ENCODE data around the gene HTT-AS. TPM values are rescaled to one million over a fixed set of nuclear protein-coding genes. Genes with fewer than 3 reads are reported as not detected.
A peak's percentile ranks its signal among the peaks of the same experiment; 100 is the strongest.

Gene HTT-AS
- total RNA-seq, 6 donors from 2014 or later = not detected

- no peak for ATAC-seq (ENCODE audit: low FRiP score in 2 of 2)
Measured at GRCh38 chr4:3037957-3038461, 36.3 kb downstream of the HTT-AS start.

GRCh38 chr4:3036131-3036952, 38.0 kb downstream of the HTT-AS start:
- DNase-seq = peak in 1 of 2 donors; percentile 60
- H3K9me3 ChIP-seq = no peaks in the 10 kb centered on the region
- H3K27ac ChIP-seq = no peak overlapping the region
- no peaks in the 10 kb centered on the region for H3K36me3 ChIP-seq
- WGBS, 2 donors = 85 to 91% methylated on average over 9 to 21 of the region's 21 CpGs
- H3K4me3 ChIP-seq = no peak overlapping the region
- no peaks in the 10 kb centered on the region for H3K27me3 ChIP-seq
- peaks cover 17 to 27% (median 23%) of the 10 kb centered on the region in 4 donors for H3K4me1 ChIP-seq
- TF ChIP-seq EP300 (IDR thresholded peaks at IDR 0.05) (no peak), POLR2AphosphoS5 (IDR thresholded peaks at IDR 0.05) (no peak), CTCF (IDR thresholded peaks at IDR 0.05) (no peak), POLR2A (IDR thresholded peaks at IDR 0.05) (no peak)
- ATAC-seq (ENCODE audit: low FRiP score in 2 of 2) = no peak

More at GRCh38 chr4:3037957-3038461, 36.3 kb downstream of the HTT-AS start:
- Histone ChIP-seq H3K4me1 (peaks cover 24 to 41% (median 34%) of the 10 kb centered on the region in 4 donors), H3K9me3 (no peaks in the 10 kb centered on the region), H3K4me3 (peak overlapping the region in 3 of 4 donors; percentile 16 to 30 (median 29)), H3K27ac (no peak overlapping the region), H3K27me3 (no peaks in the 10 kb centered on the region), H3K36me3 (no peaks in the 10 kb centered on the region)
- DNase-seq = no peak
- WGBS, 2 donors = 14 to 15% methylated on average over 6 of the region's 6 CpGs
- no peak for TF ChIP-seq POLR2AphosphoS5 (IDR thresholded peaks at IDR 0.05)
- no peak for TF ChIP-seq CTCF (IDR thresholded peaks at IDR 0.05)
- no peak for TF ChIP-seq POLR2A (IDR thresholded peaks at IDR 0.05)
- TF ChIP-seq EP300 (IDR thresholded peaks at IDR 0.05) = no peak

- 86 to 97% methylated on average over 6 of the region's 6 CpGs for WGBS, 2 donors
- no peak overlapping the region for H3K4me3 ChIP-seq
- TF ChIP-seq CTCF (IDR thresholded peaks at IDR 0.05) (no peak), POLR2AphosphoS5 (IDR thresholded peaks at IDR 0.05) (no peak), POLR2A (IDR thresholded peaks at IDR 0.05) (no peak), EP300 (IDR thresholded peaks at IDR 0.05) (no peak)
- H3K36me3 ChIP-seq = no peaks in the 10 kb centered on the region
- DNase-seq = no peak
- H3K27me3 ChIP-seq = no peaks in the 10 kb centered on the region
- H3K4me1 ChIP-seq = peaks cover 11 to 24% (median 18%) of the 10 kb centered on the region in 4 donors
- H3K27ac ChIP-seq = no peak overlapping the region
- H3K9me3 ChIP-seq = no peaks in the 10 kb centered on the region
- ATAC-seq (ENCODE audit: low FRiP score in 2 of 2) = no peak
Measured at GRCh38 chr4:3035674-3036073, 38.7 kb downstream of the HTT-AS start.

- DNase-seq (no peak), ATAC-seq (ENCODE audit: low FRiP score in 2 of 2) (no peak)
- H3K27ac ChIP-seq = no peak overlapping the region
- no peaks in the 10 kb centered on the region for H3K27me3 ChIP-seq
- WGBS, 2 donors = 92 to 94% methylated on average over 8 of the region's 8 CpGs
- H3K4me3 ChIP-seq = no peak overlapping the region
- no peaks in the 10 kb centered on the region for H3K36me3 ChIP-seq
- TF ChIP-seq CTCF (IDR thresholded peaks at IDR 0.05) = no peak
- TF ChIP-seq EP300 (IDR thresholded peaks at IDR 0.05) = no peak
- no peak for TF ChIP-seq POLR2A (IDR thresholded peaks at IDR 0.05)
- no peak for TF ChIP-seq POLR2AphosphoS5 (IDR thresholded peaks at IDR 0.05)
- H3K9me3 ChIP-seq = no peaks in the 10 kb centered on the region
- peaks cover 10 to 23% (median 16%) of the 10 kb centered on the region in 4 donors for H3K4me1 ChIP-seq
Measured at GRCh38 chr4:3035249-3035648, 39.1 kb downstream of the HTT-AS start.
